Measurements from ENCODE around the gene SORT1.
A peak's percentile ranks its signal among the peaks of the same experiment; 100 is the strongest.
"Not testable (repeated sequence)": the region's sequence is repeated elsewhere in the genome, so short reads cannot be mapped to it uniquely, and the experiment has no call there.

Gene SORT1

DNA sequence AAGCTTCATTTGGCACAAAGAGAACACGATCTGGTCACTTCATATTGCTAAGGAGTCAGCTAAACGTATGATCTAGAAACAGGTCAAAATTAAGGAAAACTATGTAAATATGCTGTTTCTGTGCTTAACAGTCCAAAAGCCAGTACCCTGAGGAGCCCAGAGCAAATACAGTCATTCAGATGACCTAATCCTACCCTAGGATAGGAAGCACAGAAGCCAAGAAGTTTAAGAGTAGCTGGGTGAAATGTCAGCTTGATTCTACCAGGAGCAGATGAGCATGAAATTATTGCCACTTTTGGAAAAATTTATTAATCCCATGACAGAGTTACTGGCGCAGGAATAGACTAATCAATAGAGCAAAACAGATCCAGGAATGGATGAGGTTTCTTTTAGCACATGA, 18.3 kb downstream of the SORT1 start:
- peak; percentile 50 for DNase-seq

DNA sequence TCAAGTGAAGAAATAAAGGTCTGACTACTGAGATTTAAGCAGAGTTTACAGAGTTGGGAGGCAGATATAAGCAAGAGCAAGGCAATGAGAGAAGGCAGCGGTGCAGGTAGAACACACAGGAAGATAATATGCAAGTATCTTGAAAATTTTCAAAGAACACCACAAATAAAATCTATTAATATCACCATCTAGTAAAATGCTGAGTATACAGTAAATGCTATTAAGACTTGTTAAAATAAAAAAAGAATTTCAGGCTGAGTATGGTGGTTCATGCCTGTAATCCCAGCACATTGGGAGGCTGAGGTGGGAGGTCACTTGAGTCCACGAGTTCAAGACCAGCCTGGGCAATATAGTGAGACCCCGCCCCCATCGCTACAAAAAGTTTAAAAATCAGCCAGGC, 20.0 kb downstream of the SORT1 start:
- no peak for DNase-seq

DNA sequence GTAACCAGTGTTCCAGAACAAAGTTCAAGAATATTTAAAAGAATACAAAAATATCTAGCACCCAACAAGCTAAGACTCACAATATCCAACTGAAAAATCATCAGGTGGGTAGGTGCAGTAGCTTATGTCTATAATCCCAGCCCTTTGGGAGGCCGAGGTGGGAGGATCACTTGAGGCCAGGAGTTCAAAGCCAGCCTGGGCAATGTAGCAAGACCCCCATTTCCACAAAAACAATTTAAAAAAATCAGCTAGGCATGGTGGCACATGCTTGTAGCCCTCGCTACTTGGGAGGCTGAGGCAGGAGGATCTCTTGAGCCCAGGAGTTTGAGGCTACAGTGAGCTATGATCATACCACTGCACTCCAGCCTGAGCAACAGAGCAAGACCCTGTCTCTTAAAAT, 24.0 kb downstream of the SORT1 start:
- not testable (repeated sequence) for DNase-seq

DNA sequence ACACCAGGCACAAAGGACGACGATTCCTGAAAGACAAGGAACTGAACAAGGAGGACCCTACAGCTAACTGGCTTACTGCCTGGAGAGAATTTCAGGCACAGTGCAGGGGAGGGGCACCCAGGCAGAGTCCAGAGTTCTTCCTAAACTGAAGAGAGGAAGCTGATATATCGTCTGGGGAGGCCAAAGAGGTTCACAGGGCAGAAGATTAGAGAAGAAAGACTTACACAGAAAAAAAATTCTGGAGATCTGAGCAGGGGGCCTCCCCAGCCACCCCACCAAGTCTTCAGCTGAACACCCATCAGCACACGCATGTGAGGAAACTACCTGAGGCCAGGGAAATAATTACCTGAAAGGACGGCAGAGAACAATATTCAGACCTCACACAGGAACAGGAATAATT, 24.6 kb downstream of the SORT1 start:
- no peak for DNase-seq

DNA sequence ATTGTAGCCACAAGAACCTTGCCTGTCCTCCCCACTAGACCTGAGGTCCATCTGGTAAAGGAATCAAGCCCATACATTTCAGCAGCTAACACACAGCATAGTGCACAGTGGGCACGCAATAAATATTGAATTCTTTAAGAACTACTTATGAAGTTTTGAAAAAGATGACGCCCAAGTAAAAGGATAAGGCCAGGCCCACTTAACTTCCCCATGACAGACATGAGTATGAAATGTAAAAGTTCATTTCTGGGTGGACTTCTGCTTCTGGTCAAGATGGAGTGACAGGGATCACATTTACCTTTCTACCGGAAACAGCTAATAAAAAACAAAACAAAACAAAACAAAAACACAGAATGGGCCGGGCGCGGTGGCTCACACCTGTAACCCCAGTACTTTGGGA, 25.4 kb downstream of the SORT1 start:
- DNase-seq = no peak

DNA sequence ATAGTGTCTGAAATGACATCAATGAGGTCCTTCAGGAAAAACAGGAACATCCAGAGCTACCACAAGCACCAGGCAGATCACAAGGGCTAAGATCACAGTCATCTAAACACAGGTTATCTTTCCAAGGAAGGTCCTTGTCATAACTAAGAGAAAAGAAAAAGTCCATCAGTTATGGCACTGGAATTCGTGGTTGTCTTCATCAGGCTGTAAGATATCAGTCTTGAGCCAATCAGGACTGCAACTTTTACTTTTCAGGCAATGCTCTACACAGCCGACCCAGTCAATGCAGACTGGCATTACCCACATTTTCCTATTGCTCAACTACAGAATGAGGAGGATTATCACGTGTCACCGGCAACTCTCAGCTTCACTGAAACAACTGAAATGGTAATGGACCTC, 26.4 kb downstream of the SORT1 start:
- DNase-seq = peak; percentile 82

DNA sequence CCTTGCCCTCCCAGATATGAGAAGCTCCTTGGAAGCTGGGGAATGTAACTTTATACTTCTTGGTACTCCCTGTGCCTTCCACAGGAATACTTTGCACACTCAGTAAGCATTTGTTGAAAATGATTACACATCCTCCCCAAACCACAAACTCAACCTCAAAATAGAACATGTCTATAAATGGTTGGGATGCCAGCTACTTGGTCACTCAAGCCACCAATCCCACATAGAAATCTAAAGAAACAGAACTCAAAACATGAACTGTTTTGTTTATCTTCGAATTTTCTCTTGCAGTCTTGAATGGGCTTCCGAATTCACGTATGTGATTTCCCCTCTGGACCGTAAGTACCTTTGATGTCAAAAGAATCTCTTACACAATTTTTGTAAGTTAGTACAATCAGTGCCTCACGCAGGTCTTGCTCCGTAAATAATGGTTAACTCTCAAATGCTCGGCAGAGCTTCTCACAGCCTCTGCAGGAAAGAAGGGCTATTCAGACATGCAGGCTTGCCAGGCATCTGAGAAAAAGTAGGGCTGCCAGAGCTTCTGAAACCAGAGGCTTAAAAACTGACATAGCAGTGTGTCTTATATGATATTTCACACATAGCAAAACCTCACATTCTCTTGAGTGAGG, 26.9 kb downstream of the SORT1 start:
- DNase-seq = peak; percentile 99

DNA sequence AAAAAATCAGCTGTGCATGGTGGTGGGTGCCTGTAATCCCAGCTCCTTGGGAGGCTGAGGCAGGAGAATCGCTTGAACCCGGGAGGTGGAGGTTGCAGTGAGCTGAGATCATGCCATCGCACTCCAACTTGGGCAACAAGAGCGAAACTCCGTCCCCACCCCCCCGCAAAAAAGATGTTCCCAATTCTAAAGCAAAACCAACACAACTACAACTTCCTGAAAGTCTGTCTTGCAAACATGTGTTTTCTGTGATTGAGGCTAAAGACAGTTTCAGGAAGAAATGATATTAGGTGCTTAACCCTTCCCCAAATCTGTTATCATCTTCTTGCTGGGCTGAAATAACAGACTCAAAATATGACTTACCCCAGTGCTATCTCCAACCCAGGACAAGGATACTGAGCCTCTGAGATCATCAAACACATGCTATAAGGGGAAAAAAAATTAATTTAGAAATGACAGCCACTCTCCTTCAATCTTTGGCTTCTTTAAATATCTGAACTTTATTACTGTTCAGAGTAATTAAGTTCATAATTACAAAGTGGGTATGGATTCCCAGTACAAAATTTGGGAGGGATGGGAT, 28.5 kb downstream of the SORT1 start:
- DNase-seq = peak; percentile 85

DNA sequence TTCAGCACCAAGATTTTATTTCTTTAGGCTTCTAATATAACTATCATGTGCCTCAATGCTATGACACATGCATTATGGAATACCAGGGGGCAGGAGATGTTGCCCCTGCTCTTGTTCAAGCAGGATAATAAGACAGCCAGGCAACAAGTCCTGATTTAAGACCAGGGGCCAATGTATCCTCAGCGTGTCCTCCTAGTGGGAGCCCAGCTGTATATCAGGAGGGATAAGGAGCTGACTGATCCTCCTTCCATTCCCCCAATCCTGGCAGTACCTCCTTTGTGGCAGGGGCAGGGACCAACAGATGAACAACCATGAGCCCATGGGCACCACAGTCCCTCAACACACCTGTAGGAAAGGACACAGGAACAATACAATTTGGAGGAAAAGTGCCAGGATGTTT, 29.3 kb downstream of the SORT1 start:
- no peak for DNase-seq

DNA sequence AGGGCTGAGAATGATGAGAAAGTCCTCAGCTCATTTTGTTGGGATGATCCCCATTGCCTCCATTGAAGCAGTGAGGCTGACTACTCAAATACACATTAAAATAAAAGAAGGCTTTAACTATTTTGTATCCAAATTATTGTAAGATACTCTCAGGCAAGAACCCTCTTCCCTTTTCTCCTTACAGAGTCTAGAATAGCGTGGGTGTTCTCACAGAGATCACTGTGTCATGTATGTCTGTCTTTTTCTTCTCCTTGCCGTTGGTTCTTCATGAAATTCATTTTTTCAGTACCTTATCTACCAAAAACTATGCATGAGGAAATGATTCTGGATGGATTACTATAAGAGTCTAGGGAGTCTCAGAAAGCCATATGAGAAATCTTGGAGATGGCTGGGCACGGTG, 30.1 kb downstream of the SORT1 start:
- no peak for DNase-seq

DNA sequence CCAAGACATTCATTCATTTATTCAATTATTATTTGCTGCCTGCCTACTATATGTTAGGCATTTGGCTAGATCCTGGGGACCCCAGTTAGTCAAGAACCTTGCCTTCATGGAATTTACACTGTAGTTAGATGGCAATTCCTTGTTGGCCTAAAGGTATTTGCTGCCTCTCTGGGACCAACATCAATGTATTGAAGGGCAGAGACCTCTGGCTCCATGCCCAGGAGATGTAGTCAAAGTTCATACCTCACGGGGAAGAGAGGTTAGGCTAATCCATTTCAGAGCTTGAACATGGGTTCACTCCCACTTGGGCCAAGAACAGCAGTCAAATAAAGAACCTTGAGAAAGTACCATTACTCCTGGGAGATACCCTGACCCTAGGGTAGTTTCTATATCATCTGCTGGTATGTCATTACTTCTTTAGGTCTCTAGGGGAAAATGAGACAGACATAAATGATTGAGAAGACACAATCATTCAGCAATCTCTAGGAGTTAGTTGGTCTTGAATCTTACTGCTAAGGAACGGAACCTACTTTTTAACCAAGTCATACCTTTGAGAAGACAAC, 32.0 kb downstream of the SORT1 start:
- no peak for DNase-seq

DNA sequence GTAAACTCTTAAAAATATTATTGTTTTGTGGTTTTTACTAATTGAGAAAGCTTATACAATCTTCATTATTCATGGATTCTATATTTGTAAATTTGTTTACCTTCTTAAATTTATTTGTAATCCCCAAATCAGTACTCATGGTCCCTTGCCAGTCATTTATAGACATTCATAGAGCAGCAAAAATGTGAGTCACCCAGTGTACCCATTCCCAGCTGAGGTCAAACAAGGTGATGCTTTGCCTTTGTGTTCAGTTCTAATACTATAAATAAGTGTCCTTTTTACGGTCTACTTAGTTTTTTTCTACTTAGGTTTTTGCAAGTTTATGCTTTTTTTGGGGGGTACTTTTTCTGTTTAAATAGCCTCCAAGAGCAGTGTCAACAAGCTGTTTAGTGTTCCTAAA, 36.1 kb downstream of the SORT1 start:
- DNase-seq = peak; percentile 50

DNA sequence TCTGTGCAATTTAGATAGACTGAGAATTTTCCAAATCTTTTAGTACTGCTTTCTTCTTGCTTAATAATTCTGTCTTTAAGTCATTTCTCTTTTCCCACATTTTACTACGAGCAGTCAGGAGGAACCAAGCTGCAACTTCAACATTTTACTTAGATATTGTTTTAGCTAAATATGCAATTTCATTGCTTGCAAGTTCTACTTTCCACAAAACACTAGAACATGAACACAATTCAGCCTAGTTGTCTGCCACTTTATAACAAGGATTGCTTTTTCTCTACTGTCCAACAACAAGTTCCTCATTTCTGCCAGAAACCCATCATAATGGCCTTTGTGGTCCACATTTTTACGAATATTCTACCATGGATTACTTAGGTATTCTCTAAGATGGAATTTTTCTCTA, 36.6 kb downstream of the SORT1 start:
- no peak for DNase-seq

DNA sequence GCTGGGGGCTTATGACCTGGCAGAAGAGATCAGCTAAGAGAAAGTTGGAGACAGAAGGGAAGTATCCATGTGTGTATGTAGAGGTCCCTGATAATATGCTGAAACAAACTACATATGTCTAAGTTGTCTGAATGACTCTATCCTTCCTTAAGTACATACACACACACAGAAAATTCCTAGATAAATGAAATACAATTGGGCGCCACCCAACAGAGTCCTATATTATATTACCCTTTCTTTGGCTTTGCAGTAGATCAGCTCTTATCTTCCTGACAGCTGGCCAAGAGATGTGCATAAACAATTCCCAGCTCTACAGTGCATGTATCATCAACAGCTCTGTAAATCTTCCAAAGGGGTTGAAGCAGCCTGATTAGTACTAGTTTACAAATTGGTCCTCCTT, 40.1 kb downstream of the SORT1 start:
- DNase-seq = no peak

DNA sequence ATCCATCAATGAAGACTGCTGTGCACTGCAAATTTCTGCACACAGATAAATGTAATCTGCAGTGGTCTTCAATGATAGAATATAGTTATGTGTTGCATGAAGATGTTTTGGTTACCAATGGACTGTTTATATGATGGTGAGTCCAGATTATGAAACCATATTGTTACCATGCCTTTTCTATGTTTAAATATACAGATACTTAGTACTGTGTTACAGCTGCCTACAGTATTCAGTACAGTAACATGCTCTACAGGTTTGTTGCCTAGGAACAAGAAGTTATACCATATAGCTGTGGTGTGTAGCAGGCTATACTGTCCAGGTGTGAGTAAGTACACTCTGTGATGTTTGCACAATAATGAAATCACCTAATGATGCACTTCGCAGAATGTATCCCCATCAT, 40.8 kb downstream of the SORT1 start:
- no peak for DNase-seq

DNA sequence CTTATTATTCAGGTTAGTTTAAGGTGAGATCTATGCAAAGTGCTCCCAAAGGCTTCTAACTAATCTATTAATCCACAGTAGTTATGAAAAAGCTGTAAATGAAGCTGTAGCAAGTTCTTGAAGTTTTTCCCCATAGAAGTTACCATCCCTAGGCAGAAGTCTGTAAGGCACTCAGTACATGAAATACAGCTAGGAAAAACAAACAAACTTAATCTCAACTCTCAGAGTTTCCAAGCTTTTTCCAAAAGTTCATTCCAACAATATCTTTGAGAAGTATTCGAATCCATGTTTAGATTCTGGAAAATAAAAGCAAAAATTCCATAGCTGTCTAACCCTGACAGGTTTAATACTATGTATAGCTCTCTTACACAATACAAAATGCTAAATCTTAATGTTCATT, 41.2 kb downstream of the SORT1 start:
- DNase-seq = peak; percentile 13

DNA sequence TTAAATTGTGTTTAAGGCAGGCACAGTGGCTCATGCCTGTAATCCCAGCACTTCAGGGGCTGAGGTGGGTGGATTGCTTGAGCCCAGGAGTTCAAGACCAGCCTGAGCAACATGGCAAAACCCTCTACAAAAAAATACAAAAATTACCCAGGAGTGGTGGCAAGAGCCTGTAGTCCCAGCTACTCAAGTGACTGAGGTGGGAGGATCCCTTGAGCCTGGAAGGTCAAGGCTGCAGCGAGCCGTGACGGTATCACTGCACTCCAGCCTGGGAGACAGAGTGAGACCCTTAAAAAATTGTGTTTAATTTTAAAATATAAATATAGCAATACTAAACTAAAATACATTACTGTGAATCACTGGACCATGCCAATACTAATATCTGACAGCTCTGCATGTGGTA, 42.8 kb downstream of the SORT1 start:
- DNase-seq = no peak

DNA sequence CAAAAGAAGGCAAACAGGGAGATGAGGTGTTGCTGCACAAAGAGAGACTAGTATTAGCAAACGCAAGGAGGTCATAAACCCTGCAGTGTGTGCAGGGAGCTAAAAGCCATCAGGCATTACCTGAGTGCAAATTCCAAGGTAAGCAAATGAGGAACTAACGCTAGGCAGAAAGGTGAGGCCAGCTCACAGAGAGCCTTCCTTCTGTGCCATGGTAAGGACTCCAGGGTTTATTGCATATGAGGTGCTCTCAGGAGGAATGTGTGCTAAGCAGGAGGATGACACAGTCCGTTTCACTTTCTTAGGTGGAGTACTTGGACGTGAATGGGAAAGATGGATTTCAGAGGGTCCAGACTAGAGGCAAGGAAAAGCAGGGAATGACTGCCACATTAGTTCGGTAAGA, 46.3 kb downstream of the SORT1 start:
- no peak for DNase-seq

DNA sequence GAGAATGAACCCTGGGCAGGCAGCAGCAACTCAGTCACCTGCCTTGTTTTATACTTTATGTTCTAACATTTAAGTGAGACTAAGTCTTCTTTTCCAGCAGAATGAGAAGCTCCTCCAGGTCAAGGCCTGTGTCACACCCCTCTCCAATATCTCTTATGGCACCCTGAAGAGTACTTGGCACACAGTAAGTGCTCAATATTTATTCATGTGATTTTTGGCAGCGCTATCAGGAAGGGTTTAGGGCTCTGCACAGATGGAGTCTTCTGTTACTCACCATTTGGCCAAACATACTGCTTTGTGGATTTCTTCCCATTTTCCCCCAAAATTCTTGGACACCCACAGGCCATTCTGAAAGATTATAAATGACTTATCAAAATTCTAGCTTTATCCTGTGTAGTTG, 47.1 kb downstream of the SORT1 start:
- DNase-seq = no peak

DNA sequence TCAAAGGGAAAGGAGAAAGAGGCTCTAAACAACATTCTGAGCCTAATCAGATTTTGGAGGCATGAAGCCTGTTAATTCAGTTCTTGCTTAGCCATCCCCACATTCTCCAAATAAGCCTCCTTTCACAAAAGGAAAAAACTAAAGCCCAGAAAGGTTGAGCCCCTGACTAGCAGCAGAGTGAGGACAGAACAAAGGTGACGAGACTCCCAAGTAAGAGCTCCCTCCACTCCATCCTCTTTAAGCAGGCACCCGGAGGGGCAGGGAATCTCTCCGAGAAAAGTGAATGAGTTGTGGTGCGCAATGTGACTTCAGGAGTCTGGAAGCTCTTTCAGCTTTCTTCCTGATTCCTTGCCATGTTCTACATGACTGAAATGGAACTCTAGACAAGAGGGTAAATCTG, 47.5 kb downstream of the SORT1 start:
- DNase-seq = no peak

DNA sequence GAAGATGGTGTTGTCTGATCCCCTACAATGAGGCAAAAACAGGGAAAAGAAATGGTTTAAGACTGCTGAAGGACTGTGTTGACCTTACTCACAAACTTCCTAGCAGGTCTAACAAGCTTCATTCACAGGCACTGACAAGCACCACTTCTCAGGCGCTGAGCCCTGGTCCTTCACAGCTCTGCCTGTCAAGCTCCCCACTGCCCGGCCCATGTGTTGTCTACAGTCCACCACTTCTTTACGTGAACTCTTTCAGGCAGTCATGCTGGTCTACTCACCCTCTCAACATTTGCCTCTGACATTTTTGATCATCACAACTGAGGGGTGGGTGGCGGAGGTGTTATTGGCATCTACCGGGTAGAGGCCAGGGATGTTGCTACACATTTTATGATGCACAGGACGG, 50.2 kb downstream of the SORT1 start:
- no peak for DNase-seq

DNA sequence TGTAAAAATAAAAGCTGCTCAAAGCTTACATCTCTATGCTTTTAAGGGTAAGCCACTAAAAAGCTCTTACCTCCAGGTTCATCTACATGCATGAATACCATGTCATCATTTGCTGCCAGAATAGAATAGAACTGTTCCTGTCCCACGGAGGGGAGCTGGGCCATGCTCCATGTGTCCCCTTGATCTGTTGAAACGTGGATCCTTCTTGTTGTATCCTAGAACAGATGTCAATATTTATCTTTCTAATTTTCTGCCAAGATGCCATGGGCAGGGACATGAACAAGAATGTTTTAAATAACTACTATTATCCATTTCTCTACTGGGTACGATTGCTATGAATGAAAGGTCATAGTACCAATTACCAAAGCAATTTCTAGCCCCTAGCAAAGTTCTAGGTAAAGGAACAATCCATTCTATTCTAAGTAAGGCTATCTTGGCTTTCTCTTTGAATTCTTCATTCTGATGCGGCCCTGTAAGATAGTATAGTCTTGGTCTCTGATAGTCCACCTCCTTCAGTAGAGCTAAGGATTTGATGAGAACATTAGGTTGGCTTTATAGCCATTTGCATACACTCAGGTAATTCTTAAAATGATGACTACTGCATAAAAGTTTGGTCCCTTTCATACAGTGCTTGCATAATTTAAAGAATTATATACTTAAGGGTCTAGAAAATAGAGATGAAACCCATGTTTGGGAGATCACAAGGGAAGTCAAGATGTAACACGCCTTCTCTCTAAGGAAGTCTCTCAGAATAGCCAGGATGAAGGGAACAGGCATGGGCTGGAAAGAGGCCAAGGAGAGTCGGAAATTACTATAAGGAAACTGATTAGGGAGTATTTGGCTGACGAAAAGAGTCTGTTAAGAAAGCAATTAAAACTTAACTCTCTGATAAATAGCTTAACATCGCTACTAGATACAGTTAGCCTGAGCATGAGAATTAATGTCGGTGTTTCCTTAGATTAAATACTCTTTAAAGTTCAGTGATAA, 55.5 kb downstream of the SORT1 start:
- DNase-seq = no peak

DNA sequence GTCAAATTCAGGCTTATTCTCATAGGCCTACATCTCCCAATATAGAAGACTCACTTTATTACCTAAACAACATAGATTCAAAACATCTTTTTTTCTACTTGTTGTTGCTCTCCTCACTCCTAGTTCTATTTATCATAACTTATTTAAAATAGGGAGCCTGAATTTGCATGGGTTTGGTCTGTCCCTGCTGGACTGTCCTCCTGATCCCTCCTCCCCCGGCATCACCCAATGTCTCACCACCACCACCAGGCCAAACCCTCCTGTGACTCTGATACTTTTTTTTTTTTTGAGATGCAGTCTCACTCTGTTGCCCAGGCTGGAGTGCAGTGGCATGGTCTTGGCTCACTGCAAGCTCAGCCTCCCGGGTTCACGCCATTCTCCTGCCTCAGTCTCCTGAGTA, 59.1 kb downstream of the SORT1 start:
- DNase-seq = no peak

DNA sequence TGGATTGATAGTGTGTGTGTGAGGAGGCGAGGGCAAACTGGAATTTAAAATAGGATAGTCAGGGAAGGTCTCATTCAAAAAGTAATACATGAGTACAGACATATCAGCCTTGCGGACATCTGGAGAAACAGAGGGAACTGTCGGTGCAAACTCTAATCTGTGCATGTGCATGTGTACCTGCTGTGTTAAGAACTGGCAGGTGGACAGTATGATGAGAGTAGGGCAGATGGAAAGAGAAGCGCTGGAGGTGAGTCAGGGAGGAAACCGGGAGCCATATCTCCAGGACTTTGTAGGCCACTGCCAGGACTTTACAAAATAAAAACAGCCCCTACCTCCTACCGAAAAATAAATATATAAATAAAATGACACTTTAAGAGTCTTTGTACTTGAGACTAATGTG, 59.6 kb downstream of the SORT1 start:
- no peak for DNase-seq

Data from fibroblast of skin of back (primary cell).